Measurements from ENCODE around the gene TMEM144.

TMEM144 gene

GRCh38 chr4:158172261-158173258 lies 37.7 kb upstream of the TMEM144 start, which contains the start of gene GASK1B:
GASK1B (minus strand) TSS chr4:158173025; CDS start chr4:158171375, 1,650 bp downstream.
- H3K27me3 ChIP-seq (ENCODE audit: insufficient read depth, low read length): no peaks in the 10 kb centered on the region
- H3K9me3 ChIP-seq (ENCODE audit: low read length): no peaks in the 10 kb centered on the region
- peak within 1 kb of the TSS; percentile 97 for H2AFZ ChIP-seq (ENCODE audit: low read depth, low read length)
- H3K36me3 ChIP-seq (ENCODE audit: insufficient read depth, low read length): no peaks in the 10 kb centered on the region
- peak within 1 kb of the TSS; percentile 40 for H3K4me3 ChIP-seq (ENCODE audit: low read length)
- peaks cover 12% of the 10 kb centered on the region for H3K4me1 ChIP-seq (ENCODE audit: insufficient read depth, low read length)

GRCh38 chr4:158176108-158176507 lies 34.2 kb upstream of the TMEM144 start:
- no peak overlapping the region for H3K4me3 ChIP-seq (ENCODE audit: low read length)
- H3K9me3 ChIP-seq (ENCODE audit: low read length): no peaks in the 10 kb centered on the region
- no peak overlapping the region for H2AFZ ChIP-seq (ENCODE audit: low read depth, low read length)
- H3K4me1 ChIP-seq (ENCODE audit: insufficient read depth, low read length): peaks cover 12% of the 10 kb centered on the region
- no peaks in the 10 kb centered on the region for H3K27me3 ChIP-seq (ENCODE audit: insufficient read depth, low read length)
- no peaks in the 10 kb centered on the region for H3K36me3 ChIP-seq (ENCODE audit: insufficient read depth, low read length)

- Histone ChIP-seq H3K4me1 (ENCODE audit: insufficient read depth, low read length) (peaks cover 11% of the 10 kb centered on the region), H3K36me3 (ENCODE audit: insufficient read depth, low read length) (no peaks in the 10 kb centered on the region), H3K9me3 (ENCODE audit: low read length) (no peaks in the 10 kb centered on the region), H2AFZ (ENCODE audit: low read depth, low read length) (no peak overlapping the region), H3K27me3 (ENCODE audit: insufficient read depth, low read length) (no peaks in the 10 kb centered on the region), H3K4me3 (ENCODE audit: low read length) (no peak overlapping the region)
Observed at GRCh38 chr4:158176776-158177175, 33.5 kb upstream of the TMEM144 start.

GRCh38 chr4:158179465-158179864 lies 30.8 kb upstream of the TMEM144 start:
- H3K36me3 ChIP-seq (ENCODE audit: insufficient read depth, low read length): no peaks in the 10 kb centered on the region
- no peak overlapping the region for H3K4me3 ChIP-seq (ENCODE audit: low read length)
- H3K4me1 ChIP-seq (ENCODE audit: insufficient read depth, low read length): no peaks in the 10 kb centered on the region
- no peak overlapping the region for H2AFZ ChIP-seq (ENCODE audit: low read depth, low read length)
- no peaks in the 10 kb centered on the region for H3K9me3 ChIP-seq (ENCODE audit: low read length)
- H3K27me3 ChIP-seq (ENCODE audit: insufficient read depth, low read length): no peaks in the 10 kb centered on the region

GRCh38 chr4:158181906-158182305 lies 28.4 kb upstream of the TMEM144 start:
- H3K4me3 ChIP-seq (ENCODE audit: low read length): no peak overlapping the region
- H3K9me3 ChIP-seq (ENCODE audit: low read length): no peaks in the 10 kb centered on the region
- H3K27me3 ChIP-seq (ENCODE audit: insufficient read depth, low read length): no peaks in the 10 kb centered on the region
- H3K36me3 ChIP-seq (ENCODE audit: insufficient read depth, low read length): no peaks in the 10 kb centered on the region
- no peak overlapping the region for H2AFZ ChIP-seq (ENCODE audit: low read depth, low read length)
- no peaks in the 10 kb centered on the region for H3K4me1 ChIP-seq (ENCODE audit: insufficient read depth, low read length)

GRCh38 chr4:158182736-158183135 lies 27.6 kb upstream of the TMEM144 start:
- no peaks in the 10 kb centered on the region for H3K36me3 ChIP-seq (ENCODE audit: insufficient read depth, low read length)
- no peaks in the 10 kb centered on the region for H3K4me1 ChIP-seq (ENCODE audit: insufficient read depth, low read length)
- no peaks in the 10 kb centered on the region for H3K27me3 ChIP-seq (ENCODE audit: insufficient read depth, low read length)
- H3K4me3 ChIP-seq (ENCODE audit: low read length): no peak overlapping the region
- no peak overlapping the region for H2AFZ ChIP-seq (ENCODE audit: low read depth, low read length)
- H3K9me3 ChIP-seq (ENCODE audit: low read length): no peaks in the 10 kb centered on the region

GRCh38 chr4:158186815-158187214 lies 23.5 kb upstream of the TMEM144 start:
- Histone ChIP-seq H3K9me3 (ENCODE audit: low read length) (no peaks in the 10 kb centered on the region), H2AFZ (ENCODE audit: low read depth, low read length) (no peak overlapping the region), H3K4me1 (ENCODE audit: insufficient read depth, low read length) (no peaks in the 10 kb centered on the region), H3K27me3 (ENCODE audit: insufficient read depth, low read length) (no peaks in the 10 kb centered on the region), H3K36me3 (ENCODE audit: insufficient read depth, low read length) (no peaks in the 10 kb centered on the region), H3K4me3 (ENCODE audit: low read length) (no peak overlapping the region)

- Histone ChIP-seq H3K4me1 (ENCODE audit: insufficient read depth, low read length) (no peaks in the 10 kb centered on the region), H3K9me3 (ENCODE audit: low read length) (no peaks in the 10 kb centered on the region), H3K4me3 (ENCODE audit: low read length) (no peak overlapping the region), H2AFZ (ENCODE audit: low read depth, low read length) (no peak overlapping the region), H3K36me3 (ENCODE audit: insufficient read depth, low read length) (no peaks in the 10 kb centered on the region), H3K27me3 (ENCODE audit: insufficient read depth, low read length) (no peaks in the 10 kb centered on the region)
Observed at GRCh38 chr4:158189422-158189821, 20.9 kb upstream of the TMEM144 start.

- Histone ChIP-seq H3K4me3 (ENCODE audit: low read length) (no peak overlapping the region), H3K36me3 (ENCODE audit: insufficient read depth, low read length) (no peaks in the 10 kb centered on the region)
Observed at GRCh38 chr4:158190718-158191117, 19.6 kb upstream of the TMEM144 start.

GRCh38 chr4:158192439-158193158 lies 17.7 kb upstream of the TMEM144 start:
- H2AFZ ChIP-seq (ENCODE audit: low read depth, low read length): no peak overlapping the region
- no peaks in the 10 kb centered on the region for H3K9me3 ChIP-seq (ENCODE audit: low read length)
- H3K27me3 ChIP-seq (ENCODE audit: insufficient read depth, low read length): no peaks in the 10 kb centered on the region
- H3K4me1 ChIP-seq (ENCODE audit: insufficient read depth, low read length): no peaks in the 10 kb centered on the region
- H3K36me3 ChIP-seq (ENCODE audit: insufficient read depth, low read length): no peaks in the 10 kb centered on the region
- no peak overlapping the region for H3K4me3 ChIP-seq (ENCODE audit: low read length)

More at GRCh38 chr4:158190718-158191117, 19.6 kb upstream of the TMEM144 start:
- no peaks in the 10 kb centered on the region for H3K27me3 ChIP-seq (ENCODE audit: insufficient read depth, low read length)
- no peaks in the 10 kb centered on the region for H3K9me3 ChIP-seq (ENCODE audit: low read length)
- H2AFZ ChIP-seq (ENCODE audit: low read depth, low read length): no peak overlapping the region
- H3K4me1 ChIP-seq (ENCODE audit: insufficient read depth, low read length): no peaks in the 10 kb centered on the region

- H3K4me3 ChIP-seq (ENCODE audit: low read length): no peak overlapping the region
- H3K9me3 ChIP-seq (ENCODE audit: low read length): no peaks in the 10 kb centered on the region
- no peak overlapping the region for H2AFZ ChIP-seq (ENCODE audit: low read depth, low read length)
- H3K27me3 ChIP-seq (ENCODE audit: insufficient read depth, low read length): no peaks in the 10 kb centered on the region
- H3K4me1 ChIP-seq (ENCODE audit: insufficient read depth, low read length): no peaks in the 10 kb centered on the region
- no peaks in the 10 kb centered on the region for H3K36me3 ChIP-seq (ENCODE audit: insufficient read depth, low read length)
Observed at GRCh38 chr4:158193171-158193749, 17.0 kb upstream of the TMEM144 start.

- Histone ChIP-seq H2AFZ (ENCODE audit: low read depth, low read length) (no peak overlapping the region), H3K27me3 (ENCODE audit: insufficient read depth, low read length) (no peaks in the 10 kb centered on the region), H3K4me1 (ENCODE audit: insufficient read depth, low read length) (no peaks in the 10 kb centered on the region), H3K36me3 (ENCODE audit: insufficient read depth, low read length) (no peaks in the 10 kb centered on the region), H3K9me3 (ENCODE audit: low read length) (no peaks in the 10 kb centered on the region), H3K4me3 (ENCODE audit: low read length) (no peak overlapping the region)
Observed at GRCh38 chr4:158195297-158195696, 15.0 kb upstream of the TMEM144 start.

Data from neuron (in vitro differentiated cells).